Upper lobe of left lung (tissue), 4 donors: Measurements from ENCODE around the gene CLDN18.

ENCODE experiments used
- CTCF ChIP-seq, 6 experiments: fragments of 450-650 bp in 4 of 6; fragments of 200-600 bp in 2 of 6; sonication (generic) in 2 of 6; IDR thresholded peaks; one replicate each; pipeline ENCODE4 v1.5.1; 2016 to 2019; ENCODE audit warnings: antibody characterized with exemption in 6 of 6
- POLR2A ChIP-seq, 4 donors: fragments of 450-650 bp; IDR thresholded peaks; one replicate each; pipeline ENCODE4 v1.5.1; 2016 to 2017; ENCODE audit warnings: antibody characterized with exemption in 4 of 4, mild to moderate bottlenecking in 2 of 4
- POLR2AphosphoS5 ChIP-seq, 2 donors: sonication (generic); formaldehyde crosslinking; IDR thresholded peaks; one replicate each; pipeline ENCODE4 v1.5.1; 2017; ENCODE audit warnings: antibody characterized with exemption in 2 of 2

GRCh38 chr3:137990427-137990826, 19.5 kb upstream of the CLDN18 start:
- TF ChIP-seq POLR2A (IDR thresholded peaks at IDR 0.05) (no peak), CTCF (IDR thresholded peaks at IDR 0.05) (no peak), POLR2AphosphoS5 (IDR thresholded peaks at IDR 0.05) (no peak)
